NCI-H1092 treated with DMSO at 0.1 percent for 48 hours (cell line): ENCODE measurements around the gene FASTK.
A peak's percentile ranks its signal among the peaks of the same experiment; 100 is the strongest.

ENCODE experiments used
- DNase-seq: peaks from one replicate; lab custom pipeline; 2025; lab: John Stamatoyannopoulos, UW

The FASTK gene

GRCh38 chr7:151099486-151100211, 19.0 kb upstream of the FASTK start:
- DNase-seq: no peak

GRCh38 chr7:151095828-151096475, 15.3 kb upstream of the FASTK start:
- no peak for DNase-seq

- no peak for DNase-seq
Observed at GRCh38 chr7:151095123-151095797, 14.7 kb upstream of the FASTK start.

- DNase-seq: no peak
Observed at GRCh38 chr7:151094675-151095074, 14.1 kb upstream of the FASTK start.

GRCh38 chr7:151093748-151094147, 13.1 kb upstream of the FASTK start:
- DNase-seq: no peak

- DNase-seq: no peak
Observed at GRCh38 chr7:151091988-151092387, 11.4 kb upstream of the FASTK start.

DNA sequence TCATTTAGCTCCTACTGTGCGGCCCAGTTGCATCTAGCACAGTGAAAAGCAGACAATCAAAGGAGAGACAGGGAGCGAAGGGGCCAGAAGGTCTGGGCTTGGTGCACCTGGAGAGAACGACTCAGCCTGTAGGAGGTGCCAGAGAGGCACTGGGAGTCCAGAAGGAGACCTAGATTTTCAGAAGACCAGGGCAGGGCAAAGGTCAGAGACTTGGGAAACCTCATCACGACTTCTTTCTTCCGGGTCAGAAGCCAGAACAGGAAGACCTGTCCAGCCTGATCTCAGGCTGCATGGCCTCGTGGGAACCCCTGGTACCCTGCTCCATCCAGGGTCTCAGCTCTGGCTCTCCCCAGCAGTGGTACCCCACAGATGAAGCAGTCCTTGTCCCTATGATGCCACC, 10.8 kb upstream of the FASTK start:
- DNase-seq: no peak

- DNase-seq: no peak
Observed at GRCh38 chr7:151091003-151091402, 10.4 kb upstream of the FASTK start.

DNA sequence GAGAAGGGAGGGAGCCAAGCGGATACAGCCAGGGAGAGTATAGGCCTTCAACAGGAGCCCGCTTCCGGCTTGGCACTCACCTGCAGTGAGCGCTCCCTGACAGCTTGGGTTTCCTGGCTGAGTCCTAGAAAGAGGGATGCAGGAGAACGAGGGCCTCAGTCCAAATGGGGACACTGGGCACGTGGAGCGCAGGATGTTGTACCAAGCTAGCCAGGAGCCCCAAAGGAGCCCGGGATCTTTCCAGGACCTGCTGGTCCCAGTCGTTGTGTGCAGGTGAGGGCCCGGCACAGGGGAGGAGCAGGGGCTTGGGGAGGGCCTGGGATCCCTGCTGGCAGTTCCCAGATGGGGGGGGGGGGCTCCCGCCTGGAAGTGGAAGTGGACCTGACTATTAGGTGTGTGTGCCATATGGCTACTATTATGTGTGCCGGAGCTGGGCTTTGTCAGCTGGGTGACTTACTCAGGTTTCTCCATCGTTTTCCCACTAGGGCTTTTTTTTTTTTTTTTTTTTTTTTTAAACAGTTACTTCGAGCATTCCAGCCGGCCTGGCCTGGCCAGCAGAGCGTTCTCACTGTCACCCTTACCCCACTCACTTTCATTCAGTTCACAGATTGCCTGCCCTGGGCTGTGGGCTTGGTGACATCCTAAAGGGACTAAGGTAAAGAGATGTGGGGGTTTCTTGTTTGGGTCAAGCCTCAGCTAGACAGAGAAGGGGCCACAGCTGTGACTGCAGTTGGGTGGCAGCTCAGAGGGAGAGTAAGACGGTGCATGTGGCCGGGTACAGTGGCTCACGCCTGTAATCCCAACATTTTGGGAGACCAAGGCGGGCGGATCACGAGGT, 9.5 kb upstream of the FASTK start:
- no peak for DNase-seq

DNA sequence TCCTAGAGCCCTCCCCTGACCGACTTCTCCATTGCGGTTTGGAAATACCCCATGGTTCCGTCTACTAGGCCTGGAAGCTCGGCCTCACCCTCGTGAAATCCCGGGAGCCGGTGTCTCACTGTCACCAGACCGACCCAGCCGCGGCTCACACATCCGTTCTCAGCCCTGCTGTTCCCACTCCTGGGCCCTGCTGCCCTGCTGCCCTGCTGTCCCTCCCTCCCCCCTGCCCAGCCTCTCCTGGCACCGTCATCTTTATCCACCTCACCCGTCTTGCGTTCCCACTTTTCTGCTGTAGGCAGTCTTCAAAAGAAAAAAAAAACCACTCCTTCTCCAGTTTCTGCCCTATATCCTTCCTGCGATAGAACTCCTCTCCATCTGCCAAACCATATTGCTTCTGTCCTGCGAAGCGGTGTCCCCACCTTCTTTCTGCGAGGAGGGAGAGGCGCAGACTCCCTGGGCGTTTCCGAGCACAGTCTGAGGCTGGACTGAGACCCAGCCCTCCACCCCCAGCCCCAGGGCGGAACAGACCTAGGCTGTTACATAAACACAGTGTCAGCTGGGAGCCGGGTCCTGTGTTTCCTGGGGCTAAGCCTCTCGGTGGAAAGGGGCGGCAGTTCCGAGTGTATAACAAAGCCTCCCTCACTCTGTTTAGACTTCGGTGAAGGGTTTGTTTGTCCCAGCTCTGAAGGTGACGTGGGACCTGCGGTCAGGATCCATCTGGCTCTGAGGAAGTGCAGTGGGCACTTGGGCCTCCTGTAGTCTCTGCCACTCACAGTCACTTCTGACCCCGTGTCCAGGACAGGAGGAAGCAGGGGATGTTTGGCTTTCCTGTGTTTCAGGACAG, 8.5 kb upstream of the FASTK start:
- no peak for DNase-seq

- DNase-seq: no peak
Observed at GRCh38 chr7:151088019-151088855, 7.6 kb upstream of the FASTK start.

GRCh38 chr7:151087245-151088018, 6.8 kb upstream of the FASTK start:
- peak; percentile 68 for DNase-seq

DNA sequence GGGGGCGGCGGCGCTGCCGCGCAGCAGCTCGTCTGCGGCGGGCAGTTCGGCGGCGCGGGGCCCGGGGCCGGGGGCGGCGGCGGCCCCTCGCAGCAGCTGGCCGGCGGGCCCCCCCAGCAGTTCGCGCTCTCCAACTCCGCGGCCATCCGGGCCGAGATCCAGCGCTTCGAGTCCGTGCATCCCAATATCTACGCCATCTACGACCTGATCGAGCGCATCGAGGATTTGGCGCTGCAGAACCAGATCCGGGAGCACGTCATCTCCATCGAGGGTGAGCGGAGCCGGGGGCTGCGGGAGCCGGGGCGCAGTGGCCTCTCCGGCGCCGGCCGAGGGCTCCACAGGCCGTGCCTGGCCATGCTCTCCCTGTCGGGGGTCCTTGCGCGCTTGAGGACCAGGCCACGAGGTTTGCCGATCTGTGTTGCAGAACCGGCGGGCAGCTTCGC, 6.2 kb upstream of the FASTK start:
- peak; percentile 68 for DNase-seq

- peak; percentile 89 for DNase-seq
Observed at GRCh38 chr7:151085691-151086620, 5.3 kb upstream of the FASTK start, which contains the start of gene AGAP3. AGAP3 (plus strand) TSS chr7:151086475; CDS start chr7:151086742, 267 bp downstream.

DNA sequence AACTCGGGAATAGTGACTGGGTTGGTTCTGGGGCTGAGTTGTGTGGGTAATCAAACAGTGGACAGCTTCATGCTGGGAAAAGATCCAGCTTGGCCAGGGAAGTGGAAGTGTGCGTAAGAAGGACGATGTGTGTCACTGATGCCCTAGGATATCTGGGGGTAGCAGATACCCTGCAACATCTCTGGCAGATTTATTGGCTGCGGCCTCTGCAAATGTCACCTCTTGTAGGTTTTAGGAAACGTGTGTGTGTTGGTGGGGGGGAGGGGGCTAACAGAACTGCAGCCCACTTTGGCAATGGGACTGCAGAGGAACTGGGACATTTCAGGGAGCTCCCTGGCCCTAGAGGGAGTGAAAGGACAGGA, 4.7 kb upstream of the FASTK start:
- no peak for DNase-seq

GRCh38 chr7:151083824-151084160, 3.2 kb upstream of the FASTK start:
- DNase-seq: no peak

DNA sequence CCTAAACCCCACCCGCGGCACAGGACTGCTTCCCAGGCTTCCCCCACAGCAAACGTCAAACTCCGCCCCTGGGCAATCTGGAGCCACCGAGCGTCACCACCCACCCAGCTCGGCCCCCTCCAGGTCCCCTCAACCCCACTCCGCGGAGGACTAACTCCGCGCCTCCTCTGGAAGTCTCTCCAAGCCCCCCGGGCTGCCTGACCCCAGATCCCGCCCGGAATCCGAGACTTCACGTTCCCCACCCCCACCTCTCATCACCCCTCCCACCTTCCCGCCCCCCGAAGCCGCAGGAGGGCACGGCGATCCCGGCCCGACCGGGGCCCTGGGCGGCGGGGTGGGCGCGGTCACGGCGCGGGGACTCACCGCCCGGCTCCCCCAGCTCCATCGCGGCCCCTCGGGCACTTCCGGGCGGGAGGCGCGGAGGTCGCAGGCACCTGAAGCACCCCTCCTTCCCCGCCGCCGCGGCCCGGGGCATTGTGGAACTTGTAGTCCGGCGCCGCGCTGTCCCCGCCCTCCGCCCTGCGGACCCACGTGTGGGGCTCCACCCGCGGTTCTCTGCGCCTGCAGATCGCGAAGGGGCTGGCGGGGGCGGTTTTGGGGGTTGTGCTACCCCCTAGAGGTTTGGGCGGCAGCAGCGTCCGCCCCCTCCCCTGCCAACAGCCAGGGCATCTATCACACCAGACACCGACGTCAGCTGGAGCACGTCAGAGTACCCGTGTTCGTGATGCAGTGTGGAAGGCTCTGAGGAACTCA, 2.6 kb upstream of the FASTK start, which contains the start of gene TMUB1:
TSS of gene TMUB1 (minus strand) at position 423 of the 753 bp plus-strand sequence. CDS start 930 bp downstream, outside the sequence.
- peak; percentile 73 for DNase-seq
